ENCODE results near the gene CHMP1A.

The CHMP1A gene

DNA sequence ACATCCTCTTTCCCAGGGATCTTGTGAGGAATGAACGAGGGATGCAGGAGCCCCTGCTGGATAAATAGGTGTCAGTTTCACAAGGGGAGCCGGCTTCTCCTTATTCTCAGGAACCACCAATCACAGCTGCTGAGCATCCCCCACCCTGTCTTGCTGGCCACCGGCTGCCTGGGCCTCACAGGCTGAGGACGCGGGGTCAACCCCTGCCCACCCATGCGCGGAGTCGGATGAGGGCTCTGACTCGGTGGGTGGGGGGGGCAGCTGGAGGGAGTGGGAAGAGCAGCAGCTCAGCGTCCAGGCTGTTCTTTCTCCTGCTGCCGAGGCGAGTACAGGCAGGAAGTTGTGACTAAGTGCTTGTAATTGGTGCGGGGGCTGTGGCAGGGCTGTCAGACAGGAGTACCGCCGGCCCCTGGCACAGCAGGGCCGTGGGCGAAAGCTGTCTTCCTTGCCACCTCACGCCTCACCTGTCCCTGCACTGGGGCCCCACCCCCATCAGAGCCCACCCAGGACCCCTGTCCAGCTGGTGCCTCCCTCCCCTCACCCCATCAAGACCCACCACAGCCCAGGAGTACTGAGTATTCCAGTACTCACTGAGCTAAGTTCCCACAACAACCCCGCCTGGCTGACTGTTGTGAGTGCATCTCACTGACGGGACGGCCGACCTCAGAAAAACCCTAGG lies 55.1 kb downstream of the CHMP1A start:
- DNase-seq: no peak

DNA sequence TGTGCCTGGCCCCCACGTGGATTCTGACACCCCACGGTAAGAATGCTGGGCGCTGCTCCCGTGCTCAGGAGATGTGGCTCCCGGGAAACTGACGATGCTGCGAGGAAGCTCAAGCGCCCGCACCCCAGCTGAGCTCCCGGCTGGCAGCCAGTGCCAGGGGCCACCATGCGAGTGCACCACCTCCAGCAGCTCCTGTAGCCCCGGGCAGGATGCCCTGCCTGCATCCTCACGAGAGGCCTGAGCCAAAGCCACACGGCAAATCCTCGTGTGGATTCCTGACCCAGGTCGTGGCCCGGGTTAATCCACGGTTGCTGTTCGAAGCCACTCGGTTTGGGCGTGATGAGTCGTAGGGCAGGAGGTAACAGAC lies 55.6 kb downstream of the CHMP1A start:
- DNase-seq: no peak

DNA sequence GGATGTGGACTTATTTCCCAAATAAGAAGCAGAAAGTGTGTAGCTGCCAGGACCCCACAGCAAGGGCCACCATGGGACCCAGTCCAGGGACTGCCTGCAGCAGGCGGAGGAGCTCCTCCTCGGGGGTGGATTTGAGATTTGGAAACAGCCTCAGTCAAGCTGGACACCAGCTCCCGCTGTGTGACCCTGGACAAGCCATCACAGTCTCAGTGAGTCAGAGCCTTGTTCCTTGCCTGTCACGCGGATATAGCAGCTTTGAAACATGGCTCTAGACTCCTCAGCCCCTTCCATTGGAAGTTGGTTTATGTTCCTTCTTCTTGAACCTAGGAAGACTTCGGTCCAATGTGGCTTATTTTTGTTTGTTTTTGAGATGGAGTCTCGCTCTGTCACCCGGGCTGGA lies 56.6 kb downstream of the CHMP1A start:
- DNase-seq: no peak

DNA sequence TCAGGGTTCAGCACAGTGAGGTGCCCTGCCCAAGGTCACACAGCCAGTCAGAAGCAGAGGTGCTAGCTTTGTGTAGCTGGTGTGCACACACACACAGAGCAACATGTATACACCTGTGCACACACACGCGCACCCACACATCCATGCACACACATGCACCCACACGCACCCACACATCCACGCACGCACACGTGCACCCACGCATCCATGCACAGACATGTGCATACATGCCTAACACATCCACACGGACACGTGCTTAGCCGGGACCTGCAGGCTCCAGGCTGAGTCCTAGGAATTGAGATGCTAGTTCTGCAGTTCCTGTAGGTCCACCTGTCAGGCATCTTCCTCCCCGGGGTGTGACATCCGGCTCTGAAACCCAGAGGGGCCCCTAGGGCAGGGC lies 57.1 kb downstream of the CHMP1A start:
- DNase-seq: no peak

DNA sequence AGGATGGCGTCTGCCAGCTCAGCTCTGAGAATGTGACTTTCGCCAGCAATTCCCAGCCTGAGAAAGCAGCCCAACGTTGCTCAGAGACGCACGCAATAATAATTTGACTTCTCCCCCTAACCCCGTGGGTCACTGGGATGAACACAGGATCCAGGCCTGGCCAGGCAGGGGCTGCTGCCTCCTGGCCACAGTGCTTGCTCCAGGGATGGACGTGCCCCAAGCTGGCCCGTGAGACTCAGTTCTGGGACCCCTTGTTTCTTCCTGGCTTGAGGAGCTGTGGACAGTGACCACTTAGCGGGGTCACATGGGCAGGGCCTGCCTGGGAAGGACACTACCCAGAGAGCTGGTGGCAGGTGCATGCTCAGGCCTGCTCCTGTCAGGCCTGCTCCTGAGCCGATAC lies 57.6 kb downstream of the CHMP1A start:
- no peak for DNase-seq

DNA sequence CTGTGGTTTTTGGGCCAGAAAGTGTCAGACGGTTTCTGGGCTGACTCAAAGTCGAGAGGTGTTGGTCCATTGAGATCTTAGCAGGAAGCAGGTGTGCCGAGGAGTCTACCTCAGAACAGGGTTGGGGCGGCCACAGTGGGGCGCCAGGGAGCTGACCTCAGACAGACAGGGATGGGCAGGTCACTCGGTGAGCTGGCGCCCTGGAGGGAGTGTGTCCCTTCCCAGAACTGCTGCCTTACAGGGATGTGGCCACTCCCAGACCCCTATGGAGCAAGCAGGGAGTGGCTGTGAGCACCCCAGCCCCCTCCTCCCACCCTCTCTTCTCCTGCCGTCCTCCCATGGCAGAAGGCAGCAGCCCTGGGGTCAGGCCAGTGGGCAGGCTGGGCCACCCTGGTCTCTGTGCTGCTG lies 58.1 kb downstream of the CHMP1A start:
- peak; percentile 41 for DNase-seq

DNA sequence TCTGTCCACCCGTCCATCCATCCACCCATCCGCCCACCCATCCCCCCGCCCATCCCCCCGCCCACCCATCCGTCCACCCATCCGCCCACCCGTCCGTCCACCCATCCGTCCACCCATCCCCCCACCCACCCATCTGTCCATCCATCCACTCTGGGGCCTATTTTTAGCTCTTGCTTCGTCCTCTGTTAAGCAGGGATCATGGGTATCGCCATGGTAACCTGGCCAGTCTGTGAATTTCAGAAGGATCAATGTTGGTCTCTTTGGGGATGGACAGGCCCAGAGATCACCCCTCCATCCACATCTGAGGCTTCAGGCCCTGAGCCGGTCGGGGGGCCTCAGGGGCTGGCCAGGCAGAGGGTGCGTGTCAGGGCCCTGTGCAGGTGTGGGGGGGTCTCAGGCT lies 59.3 kb downstream of the CHMP1A start:
- no peak for DNase-seq

DNA sequence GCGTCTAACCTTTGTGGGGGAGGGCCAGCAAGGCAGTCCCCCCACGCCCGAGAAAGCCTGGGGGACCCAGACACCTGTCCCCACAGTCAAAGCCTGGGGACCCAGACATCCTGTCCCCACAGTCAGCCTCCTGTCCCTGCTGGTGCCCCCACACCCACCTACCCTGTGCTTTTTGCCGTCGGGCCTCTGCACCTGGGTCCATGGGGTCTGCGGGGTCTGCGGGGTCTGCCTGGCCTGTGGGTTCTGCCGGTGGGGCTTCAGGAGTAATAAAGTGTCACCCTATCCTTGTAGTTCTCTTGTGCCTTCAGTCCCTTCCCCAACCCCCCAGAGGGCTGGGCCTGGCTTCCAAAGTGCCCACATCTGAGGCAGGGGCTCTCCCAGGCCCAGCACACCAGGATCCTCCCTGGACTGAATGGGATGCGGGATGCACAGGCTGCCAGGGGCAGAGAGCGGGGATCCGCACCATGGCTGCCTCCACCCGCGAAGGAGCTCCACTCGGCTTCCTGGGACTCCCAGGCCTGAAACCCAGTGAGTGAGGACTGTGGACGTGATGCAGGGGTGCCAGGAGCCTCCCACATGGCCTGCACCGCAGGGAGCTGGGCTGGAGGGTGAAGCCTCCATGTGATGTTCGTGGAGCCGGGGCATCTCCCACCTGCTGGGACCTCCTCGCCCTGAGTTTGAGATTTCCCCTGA lies 60.4 kb downstream of the CHMP1A start:
- DNase-seq: no peak

DNA sequence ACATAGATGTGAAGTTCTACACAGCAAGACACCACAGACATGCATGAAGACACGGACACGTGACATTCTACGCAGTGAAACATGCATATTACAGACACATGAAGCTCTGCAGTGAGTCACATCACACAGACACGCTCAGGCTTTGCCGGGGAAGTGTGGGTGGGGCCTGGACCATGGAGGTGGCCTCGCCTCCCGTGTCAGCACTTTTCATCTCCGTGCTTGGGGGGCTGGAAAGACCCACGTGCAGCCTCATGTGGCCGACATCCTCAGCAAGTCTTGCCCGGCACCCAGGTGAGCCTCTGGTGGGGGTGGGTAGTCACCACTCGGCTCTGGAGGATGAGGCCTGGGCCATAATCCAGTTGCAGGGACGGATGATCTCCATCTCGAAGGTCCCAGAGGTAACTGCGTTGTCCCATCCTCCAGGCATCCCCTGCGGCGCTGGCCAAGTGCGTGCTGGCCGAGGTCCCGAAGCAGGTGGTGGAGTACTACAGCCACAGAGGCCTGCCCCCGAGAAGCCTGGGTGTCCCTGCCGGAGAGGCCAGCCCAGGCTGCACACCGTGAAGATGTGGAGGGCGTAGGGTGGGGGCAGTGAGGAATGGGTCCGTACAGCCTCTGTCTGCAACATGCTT lies 61.3 kb downstream of the CHMP1A start:
- no peak for DNase-seq

DNA sequence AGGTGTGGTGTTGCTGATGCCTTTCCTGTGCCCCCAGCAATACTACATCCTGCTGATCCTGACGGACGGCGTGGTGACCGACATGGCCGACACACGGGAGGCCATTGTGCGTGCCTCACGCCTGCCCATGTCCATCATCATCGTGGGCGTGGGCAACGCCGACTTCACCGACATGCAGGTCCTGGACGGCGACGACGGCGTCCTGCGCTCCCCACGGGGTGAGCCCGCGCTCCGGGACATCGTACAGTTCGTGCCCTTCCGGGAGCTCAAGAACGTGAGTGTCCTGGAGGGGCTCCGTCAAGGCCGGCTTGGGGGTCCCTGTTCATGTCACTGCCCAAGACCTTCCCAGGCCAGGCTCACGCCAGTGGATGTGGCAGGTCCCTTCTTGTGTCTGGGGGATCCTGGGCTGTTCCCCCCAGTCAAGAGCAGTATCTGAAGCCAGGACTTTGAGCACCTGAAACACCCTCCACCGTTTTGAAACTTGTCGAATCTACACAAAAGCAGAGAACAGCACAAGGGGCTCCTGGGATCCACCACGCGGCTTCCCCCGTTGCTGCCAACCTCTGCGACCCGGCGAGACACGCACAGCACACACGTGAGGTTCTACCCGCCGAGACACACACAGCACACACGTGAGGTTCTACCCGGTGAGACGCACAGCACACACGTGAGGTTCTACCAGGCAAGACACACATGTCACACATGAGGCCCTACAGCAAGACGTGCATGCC lies 62.0 kb downstream of the CHMP1A start:
- no peak for DNase-seq

Measured in DMS153 (cell line).